SK-N-SH (cell line): ENCODE data around the gene WDR88. TPM values are rescaled to one million over a fixed set of nuclear protein-coding genes. Genes with fewer than 3 reads are reported as not detected.

Experiments
- CTCF ChIA-PET: fragments of 300-600, 350-600 bp; formaldehyde crosslinking; extraction: SDS; loops from one replicate; lab custom pipeline; 2021; lab: Yijun Ruan, JAX
- POLR2A ChIA-PET: fragments of 350-600 bp; sonication (Branson Sonifier 250); formaldehyde crosslinking; extraction: SDS; loops from one replicate; lab custom pipeline; 2020; ENCODE audit warnings: antibody characterized with exemption, inconsistent platforms; lab: Yijun Ruan, JAX
- DNase-seq: peaks from one replicate; pipeline ENCODE4 v3.0.0; 2012
- H2AFZ ChIP-seq: fragments of 200-600 bp; sonication (generic); 2 replicates; pipeline ENCODE4 v1.8.1; 2016; ENCODE audit warnings: antibody characterized with exemption, mild to moderate bottlenecking, low read depth
- H3F3A ChIP-seq: fragments of 200-600 bp; sonication (generic); replicated peaks from 2 replicates; pipeline ENCODE3; 2016; ENCODE audit warnings: antibody characterized with exemption, mild to moderate bottlenecking; ENCODE audit not compliant: insufficient read depth
- H3K27ac ChIP-seq, 2 experiments: fragments of 200-500 bp in 1 of 2; fragments of 200-600 bp in 1 of 2; sonication (Bioruptor generic) in 1 of 2; sonication (generic), shearing (Covaris generic) in 1 of 2; 2 replicates each; pipeline versions ENCODE4 v1.5.1 to v1.6.1; 2014 to 2016; ENCODE audit warnings: low read depth in 2 of 2, inconsistent platforms in 1 of 2, low read length in 1 of 2, mild to moderate bottlenecking in 1 of 2, mixed read lengths in 1 of 2
- H3K27me3 ChIP-seq: fragments of 200-600 bp; sonication (generic), shearing (Covaris generic); 2 replicates; pipeline ENCODE4 v1.6.1; 2016; ENCODE audit warnings: mixed run types; ENCODE audit not compliant: insufficient read depth
- H3K36me3 ChIP-seq, 2 experiments: fragments of 200-500 bp in 1 of 2; fragments of 200-600 bp in 1 of 2; sonication (Bioruptor generic) in 1 of 2; sonication (generic) in 1 of 2; replicated peaks in 1 of 2; 2 replicates each; pipeline versions ENCODE3 to v1.5.1; 2014 to 2016; ENCODE audit warnings: low read length in 1 of 2, mild to moderate bottlenecking in 1 of 2; ENCODE audit not compliant: insufficient read depth in 2 of 2, control insufficient read depth in 1 of 2
- H3K4me1 ChIP-seq, 2 experiments: fragments of 200-500 bp in 1 of 2; fragments of 200-600 bp in 1 of 2; sonication (Bioruptor generic) in 1 of 2; sonication (generic), shearing (Covaris generic) in 1 of 2; 2 replicates each; pipeline versions ENCODE4 v1.5.1 to v1.6.1; 2014 to 2016; ENCODE audit warnings: low read depth in 1 of 2, low read length in 1 of 2, mixed run types in 1 of 2; ENCODE audit not compliant: insufficient read depth in 2 of 2, control insufficient read depth in 1 of 2
- H3K4me2 ChIP-seq: fragments of 200-600 bp; sonication (generic), shearing (Covaris generic); 2 replicates; pipeline ENCODE4 v1.6.1; 2017; ENCODE audit warnings: mixed run types
- H3K4me3 ChIP-seq, 2 experiments: fragments of 200-500 bp in 1 of 2; fragments of 200-600 bp in 1 of 2; sonication (Bioruptor generic) in 1 of 2; sonication (generic), shearing (Covaris generic) in 1 of 2; 2 replicates each; pipeline versions ENCODE4 v1.5.1 to v1.8.1; 2014 to 2016; ENCODE audit warnings: low read depth in 2 of 2, inconsistent platforms in 1 of 2, low read length in 1 of 2, mild to moderate bottlenecking in 1 of 2, mixed read lengths in 1 of 2, moderate library complexity in 1 of 2
- H3K79me2 ChIP-seq: fragments of 200-600 bp; sonication (generic); 2 replicates; pipeline ENCODE4 v1.8.1; 2017; ENCODE audit warnings: mild to moderate bottlenecking; ENCODE audit not compliant: insufficient read depth
- H3K9ac ChIP-seq: fragments of 200-600 bp; sonication (generic); 2 replicates; pipeline ENCODE4 v1.6.1; 2017; ENCODE audit warnings: mixed run types
- H3K9me2 ChIP-seq: fragments of 200-600 bp; sonication (generic); 2 replicates; pipeline ENCODE4 v1.6.1; 2017; ENCODE audit warnings: mixed run types
- H3K9me3 ChIP-seq: fragments of 200-600 bp; sonication (generic); 2 replicates; pipeline ENCODE4 v1.6.1; 2017; ENCODE audit warnings: mixed run types, mild to moderate bottlenecking, moderate library complexity
- H4K20me1 ChIP-seq: fragments of 200-600 bp; sonication (generic); 2 replicates; pipeline ENCODE4 v1.6.1; 2017; ENCODE audit warnings: mild to moderate bottlenecking, mixed run types; ENCODE audit not compliant: insufficient read depth
- EZH2phosphoT487 ChIP-seq: fragments of 200-600 bp; sonication (generic); IDR thresholded peaks from 2 replicates; pipeline ENCODE4 v1.6.1; 2017; ENCODE audit warnings: low read depth, mixed run types, mild to moderate bottlenecking, antibody characterized with exemption, moderate library complexity, borderline replicate concordance
- FOXJ3 ChIP-seq: sonication (generic); formaldehyde crosslinking; IDR thresholded peaks from 2 replicates; pipeline ENCODE4 v1.5.1; 2020; ENCODE audit warnings: mild to moderate bottlenecking, missing genetic modification reagents
- RXRA ChIP-seq: IDR thresholded peaks from 2 replicates; pipeline ENCODE4 v1.4.0; 2012; ENCODE audit warnings: low read depth, mild to moderate bottlenecking, borderline replicate concordance
- TEAD4 ChIP-seq: IDR thresholded peaks from 2 replicates; pipeline ENCODE4 v1.4.0; 2012; ENCODE audit warnings: mild to moderate bottlenecking, borderline replicate concordance; ENCODE audit not compliant: insufficient read depth
- WGBS: methylation state at CpG from one replicate; pipeline ENCODE4 v1.1.6; 2017; ENCODE audit warnings: low lambda C conversion rate; 5-methylcytosine and 5-hydroxymethylcytosine counted together
- polyA plus RNA-seq, 3 experiments: library from polyadenylated mRNA; depleted of rRNA; stranded (reverse); fragments of >200 nt; gene quantifications; 2 replicates each; pipeline ENCODE4 v1.2.3, GENCODE V29; 2012
- TF ChIP-seq, protein P1 (sequence below): IDR thresholded peaks from 2 replicates; pipeline ENCODE4 v1.4.0; 2012; ENCODE audit warnings: low read depth, borderline replicate concordance
- TF ChIP-seq, protein P2 (sequence below): fragments of 200-600 bp; sonication (generic); IDR thresholded peaks from 2 replicates; pipeline ENCODE4 v1.6.1; 2017; ENCODE audit warnings: antibody characterized with exemption, mild to moderate bottlenecking, moderate library complexity
- TF ChIP-seq, protein P3 (sequence below): IDR thresholded peaks from 2 replicates; pipeline ENCODE4 v1.4.0; 2012; ENCODE audit warnings: low read depth, borderline replicate concordance
- TF ChIP-seq, protein P4 (sequence below): fragments of 150-350 bp; IDR thresholded peaks from 2 replicates; pipeline ENCODE4 v1.6.1; 2016; ENCODE audit warnings: mild to moderate bottlenecking, low read depth, low read length
- TF ChIP-seq, protein P5 (sequence below): IDR thresholded peaks from 2 replicates; pipeline ENCODE4 v1.6.1; 2012; ENCODE audit warnings: mild to moderate bottlenecking, low read depth, low read length, moderate library complexity

Gene WDR88
- polyA plus RNA-seq, 1 of the 3 experiments (the other 2 are of a cell fraction), result not detected

DNA sequence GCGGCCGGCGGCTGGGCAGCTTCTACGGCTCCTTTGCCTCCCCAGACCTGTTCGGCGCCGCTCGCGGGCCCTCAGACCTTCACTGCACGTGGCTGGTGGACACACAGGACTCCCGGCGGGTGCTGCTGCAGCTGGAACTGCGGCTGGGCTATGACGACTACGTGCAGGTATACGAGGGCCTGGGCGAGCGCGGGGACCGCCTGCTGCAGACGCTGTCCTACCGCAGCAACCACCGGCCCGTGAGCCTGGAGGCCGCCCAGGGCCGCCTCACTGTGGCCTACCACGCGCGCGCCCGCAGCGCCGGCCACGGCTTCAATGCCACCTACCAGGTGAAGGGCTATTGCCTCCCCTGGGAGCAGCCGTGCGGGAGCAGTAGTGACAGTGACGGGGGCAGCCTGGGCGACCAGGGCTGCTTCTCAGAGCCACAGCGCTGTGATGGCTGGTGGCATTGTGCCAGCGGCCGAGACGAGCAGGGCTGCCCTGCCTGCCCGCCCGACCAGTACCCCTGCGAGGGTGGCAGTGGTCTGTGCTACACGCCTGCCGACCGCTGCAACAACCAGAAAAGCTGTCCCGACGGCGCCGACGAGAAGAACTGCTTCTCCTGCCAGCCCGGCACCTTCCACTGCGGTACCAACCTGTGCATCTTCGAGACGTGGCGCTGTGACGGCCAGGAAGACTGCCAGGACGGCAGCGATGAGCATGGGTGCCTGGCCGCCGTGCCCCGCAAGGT lies 73.8 kb downstream of the WDR88 start:
- Histone ChIP-seq H3K4me1 (no peaks in the 10 kb centered on the region), H3K27me3 (no peaks in the 10 kb centered on the region), H3K4me3 (no peak overlapping the region), H3K4me2 (no peak overlapping the region), H3K9ac (no peak overlapping the region)
- CTCF ChIA-PET, result interaction anchor here (0.9 kb wide), 1 partner anchor 13 kb away, joined by 3 read pairs; no protein-coding TSS in a partner anchor
- DNase-seq, result peak; percentile 37
- POLR2A ChIA-PET, result no interaction called here
- WGBS, result 95% methylated on average over 20 of the region's 64 CpGs
- TF ChIP-seq, protein P1, sequence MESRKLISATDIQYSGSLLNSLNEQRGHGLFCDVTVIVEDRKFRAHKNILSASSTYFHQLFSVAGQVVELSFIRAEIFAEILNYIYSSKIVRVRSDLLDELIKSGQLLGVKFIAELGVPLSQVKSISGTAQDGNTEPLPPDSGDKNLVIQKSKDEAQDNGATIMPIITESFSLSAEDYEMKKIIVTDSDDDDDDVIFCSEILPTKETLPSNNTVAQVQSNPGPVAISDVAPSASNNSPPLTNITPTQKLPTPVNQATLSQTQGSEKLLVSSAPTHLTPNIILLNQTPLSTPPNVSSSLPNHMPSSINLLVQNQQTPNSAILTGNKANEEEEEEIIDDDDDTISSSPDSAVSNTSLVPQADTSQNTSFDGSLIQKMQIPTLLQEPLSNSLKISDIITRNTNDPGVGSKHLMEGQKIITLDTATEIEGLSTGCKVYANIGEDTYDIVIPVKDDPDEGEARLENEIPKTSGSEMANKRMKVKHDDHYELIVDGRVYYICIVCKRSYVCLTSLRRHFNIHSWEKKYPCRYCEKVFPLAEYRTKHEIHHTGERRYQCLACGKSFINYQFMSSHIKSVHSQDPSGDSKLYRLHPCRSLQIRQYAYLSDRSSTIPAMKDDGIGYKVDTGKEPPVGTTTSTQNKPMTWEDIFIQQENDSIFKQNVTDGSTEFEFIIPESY, result no peak
- TF ChIP-seq TEAD4 (no peak), EZH2phosphoT487 (no peak), RXRA (no peak), FOXJ3 (CRISPR knock-in tag) (no peak)
- TF ChIP-seq, protein P2, sequence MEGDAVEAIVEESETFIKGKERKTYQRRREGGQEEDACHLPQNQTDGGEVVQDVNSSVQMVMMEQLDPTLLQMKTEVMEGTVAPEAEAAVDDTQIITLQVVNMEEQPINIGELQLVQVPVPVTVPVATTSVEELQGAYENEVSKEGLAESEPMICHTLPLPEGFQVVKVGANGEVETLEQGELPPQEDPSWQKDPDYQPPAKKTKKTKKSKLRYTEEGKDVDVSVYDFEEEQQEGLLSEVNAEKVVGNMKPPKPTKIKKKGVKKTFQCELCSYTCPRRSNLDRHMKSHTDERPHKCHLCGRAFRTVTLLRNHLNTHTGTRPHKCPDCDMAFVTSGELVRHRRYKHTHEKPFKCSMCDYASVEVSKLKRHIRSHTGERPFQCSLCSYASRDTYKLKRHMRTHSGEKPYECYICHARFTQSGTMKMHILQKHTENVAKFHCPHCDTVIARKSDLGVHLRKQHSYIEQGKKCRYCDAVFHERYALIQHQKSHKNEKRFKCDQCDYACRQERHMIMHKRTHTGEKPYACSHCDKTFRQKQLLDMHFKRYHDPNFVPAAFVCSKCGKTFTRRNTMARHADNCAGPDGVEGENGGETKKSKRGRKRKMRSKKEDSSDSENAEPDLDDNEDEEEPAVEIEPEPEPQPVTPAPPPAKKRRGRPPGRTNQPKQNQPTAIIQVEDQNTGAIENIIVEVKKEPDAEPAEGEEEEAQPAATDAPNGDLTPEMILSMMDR, result no peak
- TF ChIP-seq, protein P3, sequence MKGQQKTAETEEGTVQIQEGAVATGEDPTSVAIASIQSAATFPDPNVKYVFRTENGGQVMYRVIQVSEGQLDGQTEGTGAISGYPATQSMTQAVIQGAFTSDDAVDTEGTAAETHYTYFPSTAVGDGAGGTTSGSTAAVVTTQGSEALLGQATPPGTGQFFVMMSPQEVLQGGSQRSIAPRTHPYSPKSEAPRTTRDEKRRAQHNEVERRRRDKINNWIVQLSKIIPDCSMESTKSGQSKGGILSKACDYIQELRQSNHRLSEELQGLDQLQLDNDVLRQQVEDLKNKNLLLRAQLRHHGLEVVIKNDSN, result no peak
- TF ChIP-seq, protein P4, sequence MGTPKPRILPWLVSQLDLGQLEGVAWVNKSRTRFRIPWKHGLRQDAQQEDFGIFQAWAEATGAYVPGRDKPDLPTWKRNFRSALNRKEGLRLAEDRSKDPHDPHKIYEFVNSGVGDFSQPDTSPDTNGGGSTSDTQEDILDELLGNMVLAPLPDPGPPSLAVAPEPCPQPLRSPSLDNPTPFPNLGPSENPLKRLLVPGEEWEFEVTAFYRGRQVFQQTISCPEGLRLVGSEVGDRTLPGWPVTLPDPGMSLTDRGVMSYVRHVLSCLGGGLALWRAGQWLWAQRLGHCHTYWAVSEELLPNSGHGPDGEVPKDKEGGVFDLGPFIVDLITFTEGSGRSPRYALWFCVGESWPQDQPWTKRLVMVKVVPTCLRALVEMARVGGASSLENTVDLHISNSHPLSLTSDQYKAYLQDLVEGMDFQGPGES, result no peak
- TF ChIP-seq, protein P5, sequence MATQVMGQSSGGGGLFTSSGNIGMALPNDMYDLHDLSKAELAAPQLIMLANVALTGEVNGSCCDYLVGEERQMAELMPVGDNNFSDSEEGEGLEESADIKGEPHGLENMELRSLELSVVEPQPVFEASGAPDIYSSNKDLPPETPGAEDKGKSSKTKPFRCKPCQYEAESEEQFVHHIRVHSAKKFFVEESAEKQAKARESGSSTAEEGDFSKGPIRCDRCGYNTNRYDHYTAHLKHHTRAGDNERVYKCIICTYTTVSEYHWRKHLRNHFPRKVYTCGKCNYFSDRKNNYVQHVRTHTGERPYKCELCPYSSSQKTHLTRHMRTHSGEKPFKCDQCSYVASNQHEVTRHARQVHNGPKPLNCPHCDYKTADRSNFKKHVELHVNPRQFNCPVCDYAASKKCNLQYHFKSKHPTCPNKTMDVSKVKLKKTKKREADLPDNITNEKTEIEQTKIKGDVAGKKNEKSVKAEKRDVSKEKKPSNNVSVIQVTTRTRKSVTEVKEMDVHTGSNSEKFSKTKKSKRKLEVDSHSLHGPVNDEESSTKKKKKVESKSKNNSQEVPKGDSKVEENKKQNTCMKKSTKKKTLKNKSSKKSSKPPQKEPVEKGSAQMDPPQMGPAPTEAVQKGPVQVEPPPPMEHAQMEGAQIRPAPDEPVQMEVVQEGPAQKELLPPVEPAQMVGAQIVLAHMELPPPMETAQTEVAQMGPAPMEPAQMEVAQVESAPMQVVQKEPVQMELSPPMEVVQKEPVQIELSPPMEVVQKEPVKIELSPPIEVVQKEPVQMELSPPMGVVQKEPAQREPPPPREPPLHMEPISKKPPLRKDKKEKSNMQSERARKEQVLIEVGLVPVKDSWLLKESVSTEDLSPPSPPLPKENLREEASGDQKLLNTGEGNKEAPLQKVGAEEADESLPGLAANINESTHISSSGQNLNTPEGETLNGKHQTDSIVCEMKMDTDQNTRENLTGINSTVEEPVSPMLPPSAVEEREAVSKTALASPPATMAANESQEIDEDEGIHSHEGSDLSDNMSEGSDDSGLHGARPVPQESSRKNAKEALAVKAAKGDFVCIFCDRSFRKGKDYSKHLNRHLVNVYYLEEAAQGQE, result no peak
- TF ChIP-seq, all 33 proteins: peak for 0
- no peak overlapping the region for H2AFZ ChIP-seq
- no peak overlapping the region for H3K27ac ChIP-seq
- no peaks in the 10 kb centered on the region for H4K20me1 ChIP-seq
- H3K36me3 ChIP-seq, result peaks cover 0 to 3% of the 10 kb centered on the region in 2 experiments
- no peaks in the 10 kb centered on the region for H3K9me3 ChIP-seq
- H3K9me2 ChIP-seq, result no peaks in the 10 kb centered on the region
- H3F3A ChIP-seq, result no peaks in the 10 kb centered on the region
- no peaks in the 10 kb centered on the region for H3K79me2 ChIP-seq
